ENCODE results near the gene FYN. TPM values are rescaled to one million over a fixed set of nuclear protein-coding genes. Genes with fewer than 3 reads are reported as not detected.

FYN gene
- total RNA-seq, 1 experiment from 2014 or later = 18.5 TPM

GRCh38 chr6:111776236-111777221 is 96.7 kb downstream of the FYN start:
- no peaks in the 10 kb centered on the region for H3K9me3 ChIP-seq (ENCODE audit: control insufficient read depth in 1 of 2, insufficient read depth in 1 of 2, low read depth in 1 of 2, low read length in 2 of 2)
- ChIA-PET RAD21 (ENCODE audit: low non-redundant PET in 1 of 2, low total read pairs in 2 of 2, uncharacterized antibody in 2 of 2, unreplicated experiment in 2 of 2) (no interaction called here), CTCF (no interaction called here), POLR2A (no interaction called here)
- no peak for DNase-seq (ENCODE audit: low read depth, low spot score)
- TF ChIP-seq POLR2A (IDR thresholded peaks at IDR 0.05; ENCODE audit: borderline replicate concordance, extremely low read depth, insufficient read depth, insufficient read length) (no peak), EZH2phosphoT487 (IDR thresholded peaks at IDR 0.05; ENCODE audit: borderline replicate concordance) (no peak), POLR2AphosphoS5 (IDR thresholded peaks at IDR 0.05; ENCODE audit: low read depth, low read length) (no peak), EZH2 (IDR thresholded peaks at IDR 0.05) (no peak), MAX (IDR thresholded peaks at IDR 0.05) (no peak), CEBPB (IDR thresholded peaks at IDR 0.05; ENCODE audit: low read depth) (no peak)
- no peak for ATAC-seq
- H4K20me1 ChIP-seq (ENCODE audit: insufficient read depth) = no peaks in the 10 kb centered on the region
- no peaks in the 10 kb centered on the region for H3K4me1 ChIP-seq (ENCODE audit: control insufficient read depth in 1 of 2, insufficient read depth in 2 of 2, low read length in 2 of 2)
- BruUV-seq (replicated peaks) = no TSS peak
- intact Hi-C loops (cut with micrococcal nuclease) = no loop called here
- no peaks in the 10 kb centered on the region for H3K27me3 ChIP-seq (ENCODE audit: insufficient read depth, low read length)
- H3K9me2 ChIP-seq (ENCODE audit: insufficient read depth) = no peaks in the 10 kb centered on the region
- no peaks in the 10 kb centered on the region for H3K36me3 ChIP-seq (ENCODE audit: control insufficient read depth in 1 of 2, insufficient read depth in 2 of 2, low read length in 2 of 2)
- H3K79me2 ChIP-seq (ENCODE audit: insufficient read depth, low read length) = no peaks in the 10 kb centered on the region
- H3K27ac ChIP-seq (ENCODE audit: low read depth, low read length) = no peak overlapping the region
- no peak overlapping the region for H3K4me2 ChIP-seq (ENCODE audit: low read length)
- no peak overlapping the region for H3K4me3 ChIP-seq (replicated peaks in 1 of 2; ENCODE audit: low read depth in 1 of 2, low read length in 2 of 2)
- no peak overlapping the region for H3K9ac ChIP-seq (ENCODE audit: low read length)
- no peak overlapping the region for H2AFZ ChIP-seq (ENCODE audit: low read depth, low read length, poor library complexity, severe bottlenecking)

- no peak for TF ChIP-seq EGR1 (IDR thresholded peaks at IDR 0.05; ENCODE audit: low read depth)
- TF ChIP-seq ZBTB33 (IDR thresholded peaks at IDR 0.05; ENCODE audit: extremely low read depth, insufficient replicate concordance, low read length) = no peak
- TF ChIP-seq POLR2A (IDR thresholded peaks at IDR 0.05; ENCODE audit: borderline replicate concordance, extremely low read depth, insufficient read depth, insufficient read length) = no peak
- no peak for TF ChIP-seq RAD21 (IDR thresholded peaks at IDR 0.05; ENCODE audit: low read depth)
- TF ChIP-seq CEBPB (IDR thresholded peaks at IDR 0.05; ENCODE audit: low read depth) = no peak
- BruUV-seq (replicated peaks) = no TSS peak
- ATAC-seq (no peak), DNase-seq (ENCODE audit: low read depth, low spot score) (no peak)
- no peaks in the 10 kb centered on the region for H3K4me1 ChIP-seq (ENCODE audit: control insufficient read depth in 1 of 2, insufficient read depth in 2 of 2, low read length in 2 of 2)
- H3K79me2 ChIP-seq (ENCODE audit: insufficient read depth, low read length) = no peaks in the 10 kb centered on the region
- no peak overlapping the region for H2AFZ ChIP-seq (ENCODE audit: low read depth, low read length, poor library complexity, severe bottlenecking)
- no peaks in the 10 kb centered on the region for H3K27me3 ChIP-seq (ENCODE audit: insufficient read depth, low read length)
- H3K9me2 ChIP-seq (ENCODE audit: insufficient read depth) = no peaks in the 10 kb centered on the region
- ChIA-PET RAD21 (ENCODE audit: low non-redundant PET in 1 of 2, low total read pairs in 2 of 2, uncharacterized antibody in 2 of 2, unreplicated experiment in 2 of 2) (no interaction called here), CTCF (no interaction called here), POLR2A (no interaction called here)
- no peak overlapping the region for H3K4me3 ChIP-seq (replicated peaks in 1 of 2; ENCODE audit: low read depth in 1 of 2, low read length in 2 of 2)
- no peak overlapping the region for H3K9ac ChIP-seq (ENCODE audit: low read length)
- no peaks in the 10 kb centered on the region for H3K36me3 ChIP-seq (ENCODE audit: control insufficient read depth in 1 of 2, insufficient read depth in 2 of 2, low read length in 2 of 2)
- H3K4me2 ChIP-seq (ENCODE audit: low read length) = no peak overlapping the region
- no peaks in the 10 kb centered on the region for H3K9me3 ChIP-seq (ENCODE audit: control insufficient read depth in 1 of 2, insufficient read depth in 1 of 2, low read depth in 1 of 2, low read length in 2 of 2)
- H3K27ac ChIP-seq (ENCODE audit: low read depth, low read length) = no peak overlapping the region
- no peaks in the 10 kb centered on the region for H4K20me1 ChIP-seq (ENCODE audit: insufficient read depth)
- intact Hi-C loops (cut with micrococcal nuclease) = no loop called here
These were observed 97.9 kb downstream of the FYN start for GRCh38 chr6:111775145-111775922.
